Measurements from ENCODE around the gene EMSY. TPM values are rescaled to one million over a fixed set of nuclear protein-coding genes. Genes with fewer than 3 reads are reported as not detected.

Gene EMSY
- total RNA-seq, 2 experiments from 2014 or later: 29.0 to 31.4 TPM

- intact Hi-C loops (cut with micrococcal nuclease): no loop called here
- POLR2A ChIA-PET: no interaction called here
- Mint-ChIP-seq H3K4me3 (no peak overlapping the region), H3K27me3 (no peaks in the 10 kb centered on the region), H3K9me3 (no peaks in the 10 kb centered on the region), H3K4me1 (ENCODE audit: low read depth) (no peaks in the 10 kb centered on the region), H3K36me3 (ENCODE audit: low read depth) (peaks cover 22% of the 10 kb centered on the region), H3K27ac (no peak overlapping the region)
- ATAC-seq (no peak), DNase-seq (no peak)
- CTCF ChIA-PET: interaction anchor here (1.5 to 2.0 kb wide), 2 partner anchors 10 to 197 kb away, joined by 4 to 5 read pairs; no protein-coding TSS in a partner anchor
- TF ChIP-seq, protein P1, sequence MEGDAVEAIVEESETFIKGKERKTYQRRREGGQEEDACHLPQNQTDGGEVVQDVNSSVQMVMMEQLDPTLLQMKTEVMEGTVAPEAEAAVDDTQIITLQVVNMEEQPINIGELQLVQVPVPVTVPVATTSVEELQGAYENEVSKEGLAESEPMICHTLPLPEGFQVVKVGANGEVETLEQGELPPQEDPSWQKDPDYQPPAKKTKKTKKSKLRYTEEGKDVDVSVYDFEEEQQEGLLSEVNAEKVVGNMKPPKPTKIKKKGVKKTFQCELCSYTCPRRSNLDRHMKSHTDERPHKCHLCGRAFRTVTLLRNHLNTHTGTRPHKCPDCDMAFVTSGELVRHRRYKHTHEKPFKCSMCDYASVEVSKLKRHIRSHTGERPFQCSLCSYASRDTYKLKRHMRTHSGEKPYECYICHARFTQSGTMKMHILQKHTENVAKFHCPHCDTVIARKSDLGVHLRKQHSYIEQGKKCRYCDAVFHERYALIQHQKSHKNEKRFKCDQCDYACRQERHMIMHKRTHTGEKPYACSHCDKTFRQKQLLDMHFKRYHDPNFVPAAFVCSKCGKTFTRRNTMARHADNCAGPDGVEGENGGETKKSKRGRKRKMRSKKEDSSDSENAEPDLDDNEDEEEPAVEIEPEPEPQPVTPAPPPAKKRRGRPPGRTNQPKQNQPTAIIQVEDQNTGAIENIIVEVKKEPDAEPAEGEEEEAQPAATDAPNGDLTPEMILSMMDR (IDR thresholded peaks at IDR 0.05): no peak
Measured at GRCh38 chr11:76524461-76524860, 79.6 kb downstream of the EMSY start.

DNA sequence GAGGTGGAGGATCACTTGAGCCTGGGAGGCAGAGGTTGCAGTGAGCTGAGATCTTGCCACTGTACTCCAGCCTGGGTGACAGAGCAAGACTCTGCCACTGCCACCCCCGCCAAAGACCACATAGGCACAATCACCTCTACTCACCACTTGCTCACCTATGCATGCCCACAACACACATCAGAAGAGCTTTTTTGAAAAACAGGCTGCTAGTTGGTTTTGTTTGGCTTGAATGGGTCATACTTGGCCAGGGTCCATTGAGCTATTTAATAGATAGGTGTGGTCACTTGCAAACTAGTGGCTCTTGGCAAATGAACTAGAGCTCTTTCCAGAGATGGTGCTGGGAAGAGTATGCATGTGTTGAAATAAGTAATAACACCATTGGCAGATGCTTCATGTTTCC, 80.1 kb downstream of the EMSY start:
- H3K4me3 Mint-ChIP-seq: no peak overlapping the region
- no peak for DNase-seq
- CTCF ChIA-PET: interaction anchor here (2.0 kb wide), 1 partner anchor 197 kb away, joined by 5 read pairs; no protein-coding TSS in a partner anchor
- no peaks in the 10 kb centered on the region for H3K4me1 Mint-ChIP-seq (ENCODE audit: low read depth)
- H3K27me3 Mint-ChIP-seq: no peaks in the 10 kb centered on the region
- peaks cover 25% of the 10 kb centered on the region for H3K36me3 Mint-ChIP-seq (ENCODE audit: low read depth)
- intact Hi-C loops (cut with micrococcal nuclease): no loop called here
- no peak for ATAC-seq
- POLR2A ChIA-PET: no interaction called here
- H3K27ac Mint-ChIP-seq: no peak overlapping the region
- no peaks in the 10 kb centered on the region for H3K9me3 Mint-ChIP-seq
- TF ChIP-seq, protein P1 (IDR thresholded peaks at IDR 0.05): no peak

DNA sequence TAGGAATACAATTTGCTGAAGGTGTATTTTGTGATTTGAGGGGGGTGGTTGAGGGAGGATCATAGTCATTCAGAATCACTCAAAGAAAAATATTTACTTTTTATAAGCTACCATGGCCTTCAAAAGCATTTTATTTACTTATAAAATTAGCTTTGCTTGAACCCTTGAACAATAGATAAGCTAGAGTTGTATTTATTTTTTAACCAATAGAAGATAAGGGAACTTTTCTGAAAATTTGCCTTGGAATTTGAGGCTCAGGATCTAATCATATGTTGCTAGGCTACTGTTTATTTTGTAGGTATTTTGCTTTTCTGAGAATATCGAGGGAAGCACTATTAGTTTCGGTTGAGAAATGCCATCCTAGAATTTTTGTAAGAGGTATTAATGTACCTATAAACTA, 82.1 kb downstream of the EMSY start:
- DNase-seq: no peak
- intact Hi-C loops (cut with micrococcal nuclease): no loop called here
- no peaks in the 10 kb centered on the region for H3K9me3 Mint-ChIP-seq
- H3K4me1 Mint-ChIP-seq (ENCODE audit: low read depth): no peaks in the 10 kb centered on the region
- H3K27ac Mint-ChIP-seq: no peak overlapping the region
- peaks cover 29% of the 10 kb centered on the region for H3K36me3 Mint-ChIP-seq (ENCODE audit: low read depth)
- TF ChIP-seq, protein P1 (IDR thresholded peaks at IDR 0.05): no peak
- no peak for ATAC-seq
- no peaks in the 10 kb centered on the region for H3K27me3 Mint-ChIP-seq
- CTCF ChIA-PET: interaction anchor here (1.0 kb wide), 1 partner anchor 393 kb away, joined by 5 read pairs; no protein-coding TSS in a partner anchor
- H3K4me3 Mint-ChIP-seq: no peak overlapping the region
- POLR2A ChIA-PET: no interaction called here

DNA sequence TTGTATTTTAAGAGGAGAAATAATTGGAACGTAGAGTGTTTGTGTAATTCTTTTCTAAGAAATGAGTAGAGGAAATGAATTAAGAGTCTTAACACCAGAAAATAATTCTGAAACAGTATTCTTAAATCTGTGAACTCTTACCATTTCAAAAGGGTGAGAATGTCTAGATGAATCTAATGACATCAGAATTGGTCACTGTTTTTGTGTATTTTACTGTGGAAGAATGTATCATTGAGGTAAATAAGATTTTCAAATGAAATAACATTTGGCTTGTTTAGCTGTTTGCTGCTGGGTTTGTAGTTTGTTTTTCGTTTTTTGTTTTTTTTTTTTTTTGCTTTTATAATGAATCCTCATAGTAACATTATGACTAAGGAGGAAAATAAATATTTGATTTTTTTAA, 97.6 kb downstream of the EMSY start:
- Mint-ChIP-seq H3K27me3 (no peaks in the 10 kb centered on the region), H3K27ac (no peak overlapping the region), H3K36me3 (ENCODE audit: low read depth) (peaks cover 34% of the 10 kb centered on the region), H3K9me3 (no peaks in the 10 kb centered on the region), H3K4me1 (ENCODE audit: low read depth) (no peaks in the 10 kb centered on the region), H3K4me3 (no peak overlapping the region)
- ATAC-seq: no peak
- TF ChIP-seq, protein P1 (IDR thresholded peaks at IDR 0.05): no peak
- DNase-seq: no peak
- ChIA-PET POLR2A (no interaction called here), CTCF (interaction anchor here (0.9 kb wide), 1 partner anchor 138 kb away, joined by 3 read pairs; no protein-coding TSS in a partner anchor)
- intact Hi-C loops (cut with micrococcal nuclease): no loop called here

- no peak for DNase-seq
- no peak overlapping the region for H3K27ac Mint-ChIP-seq
- H3K4me3 Mint-ChIP-seq: no peak overlapping the region
- TF ChIP-seq, protein P1 (IDR thresholded peaks at IDR 0.05): no peak
- CTCF ChIA-PET: interaction anchor here (0.9 kb wide), 1 partner anchor 137 kb away, joined by 3 read pairs; no protein-coding TSS in a partner anchor
- H3K4me1 Mint-ChIP-seq (ENCODE audit: low read depth): no peaks in the 10 kb centered on the region
- H3K27me3 Mint-ChIP-seq: no peaks in the 10 kb centered on the region
- intact Hi-C loops (cut with micrococcal nuclease): no loop called here
- POLR2A ChIA-PET: no interaction called here
- H3K36me3 Mint-ChIP-seq (ENCODE audit: low read depth): peaks cover 34% of the 10 kb centered on the region
- no peak for ATAC-seq
- H3K9me3 Mint-ChIP-seq: no peaks in the 10 kb centered on the region
Measured at GRCh38 chr11:76543006-76543703, 98.3 kb downstream of the EMSY start.
